ENCODE results near the gene DOCK8. TPM values are rescaled to one million over a fixed set of nuclear protein-coding genes. Genes with fewer than 3 reads are reported as not detected.

Gene DOCK8
- total RNA-seq, 2 experiments from 2014 or later = 163 to 166 TPM

GRCh38 chr9:265209-265870 is 50.7 kb downstream of the DOCK8 start:
- POLR2A ChIA-PET = interaction anchor here (1.0 kb wide), 1 partner anchor 17 kb away, joined by 3 read pairs; no protein-coding TSS in a partner anchor

GRCh38 chr9:266228-266627 is 51.6 kb downstream of the DOCK8 start:
- ChIA-PET CTCF (no interaction called here), POLR2A (interaction anchor here (0.6 to 1.0 kb wide), 2 partner anchors 16 to 46 kb away, joined by 3 to 5 read pairs; no protein-coding TSS in a partner anchor)
- ATAC-seq (no peak), DNase-seq (no peak)
- Mint-ChIP-seq H3K4me3 (no peak overlapping the region), H3K36me3 (ENCODE audit: low read depth) (peaks cover 5% of the 10 kb centered on the region), H3K4me1 (ENCODE audit: low read depth) (peaks cover 16% of the 10 kb centered on the region), H3K27ac (no peak overlapping the region), H3K9me3 (peaks cover 2% of the 10 kb centered on the region), H3K27me3 (peaks cover 3% of the 10 kb centered on the region)
- intact Hi-C loops (cut with micrococcal nuclease) = no loop called here
- TF ChIP-seq CTCF (IDR thresholded peaks at IDR 0.05) = no peak

More at GRCh38 chr9:265209-265870, 50.7 kb downstream of the DOCK8 start:
- H3K4me3 Mint-ChIP-seq = no peak overlapping the region
- H3K4me1 Mint-ChIP-seq (ENCODE audit: low read depth) = peaks cover 13% of the 10 kb centered on the region
- CTCF ChIA-PET = no interaction called here
- peaks cover 3% of the 10 kb centered on the region for H3K27me3 Mint-ChIP-seq
- H3K36me3 Mint-ChIP-seq (ENCODE audit: low read depth) = peaks cover 2% of the 10 kb centered on the region
- ATAC-seq (no peak), DNase-seq (no peak)
- peaks cover 2% of the 10 kb centered on the region for H3K9me3 Mint-ChIP-seq
- intact Hi-C loops (cut with micrococcal nuclease) = no loop called here
- TF ChIP-seq CTCF (IDR thresholded peaks at IDR 0.05) = no peak
- H3K27ac Mint-ChIP-seq = no peak overlapping the region

GRCh38 chr9:268616-269015 is 54.0 kb downstream of the DOCK8 start:
- Mint-ChIP-seq H3K36me3 (ENCODE audit: low read depth) (peaks cover 11% of the 10 kb centered on the region), H3K4me3 (no peak overlapping the region), H3K27ac (peak overlapping the region; percentile 22), H3K27me3 (no peaks in the 10 kb centered on the region), H3K9me3 (peaks cover 2% of the 10 kb centered on the region), H3K4me1 (ENCODE audit: low read depth) (peaks cover 27% of the 10 kb centered on the region)
- no peak for DNase-seq
- intact Hi-C loops (cut with micrococcal nuclease) = no loop called here
- CTCF ChIA-PET = interaction anchor here (1.6 kb wide), 1 partner anchor 53 kb away, joined by 4 read pairs; no protein-coding TSS in a partner anchor
- no peak for TF ChIP-seq CTCF (IDR thresholded peaks at IDR 0.05)
- POLR2A ChIA-PET = no interaction called here
- ATAC-seq = no peak

- Mint-ChIP-seq H3K4me1 (ENCODE audit: low read depth) (peaks cover 27% of the 10 kb centered on the region), H3K9me3 (peaks cover 2% of the 10 kb centered on the region), H3K4me3 (no peak overlapping the region), H3K27ac (peak overlapping the region; percentile 37), H3K36me3 (ENCODE audit: low read depth) (peaks cover 16% of the 10 kb centered on the region), H3K27me3 (no peaks in the 10 kb centered on the region)
- TF ChIP-seq CTCF (IDR thresholded peaks at IDR 0.05) = no peak
- intact Hi-C loops (cut with micrococcal nuclease) = no loop called here
- no peak for DNase-seq
- CTCF ChIA-PET = interaction anchor here (1.6 kb wide), 1 partner anchor 53 kb away, joined by 4 read pairs; no protein-coding TSS in a partner anchor
- no peak for ATAC-seq
- POLR2A ChIA-PET = no interaction called here
These were observed 54.5 kb downstream of the DOCK8 start for GRCh38 chr9:269081-269711.

GRCh38 chr9:270657-271237 is 56.1 kb downstream of the DOCK8 start:
- no peak for DNase-seq
- H3K36me3 Mint-ChIP-seq (ENCODE audit: low read depth) = peaks cover 29% of the 10 kb centered on the region

More at GRCh38 chr9:270657-271237, 56.1 kb downstream of the DOCK8 start:
- no peak for ATAC-seq
- POLR2A ChIA-PET = no interaction called here
- TF ChIP-seq CTCF (IDR thresholded peaks at IDR 0.05) = no peak
- Mint-ChIP-seq H3K27ac (peak overlapping the region; percentile 99), H3K27me3 (no peaks in the 10 kb centered on the region), H3K4me3 (no peak overlapping the region), H3K9me3 (peaks cover 2% of the 10 kb centered on the region), H3K4me1 (ENCODE audit: low read depth) (peaks cover 33% of the 10 kb centered on the region)
- intact Hi-C loops (cut with micrococcal nuclease) = loop anchor here (5.0 kb wide), 1 partner anchor 58 kb away; the partner anchor contains the start of gene DOCK8
- CTCF ChIA-PET = no interaction called here
